GM13976 (cell line): ENCODE data around the gene MINDY4B.

Source experiments
- DNase-seq: peaks from one replicate; pipeline ENCODE4 v3.0.0; 2012; ENCODE audit warnings: low spot score
- in situ Hi-C: fragments of 300-500 bp; cut with MboI; formaldehyde crosslinking; loops from one replicate; pipeline ENCODE4 v1.12.0; 2022; ENCODE audit warnings: low sequenced_read_pairs, mixed read lengths, inconsistent platforms; ENCODE audit not compliant: unreplicated experiment
- TF ChIP-seq, protein P1 (sequence below): IDR thresholded peaks from 2 replicates; pipeline ENCODE4 v1.5.1; 2012; ENCODE audit warnings: borderline replicate concordance, mild to moderate bottlenecking; ENCODE audit not compliant: insufficient read depth; ENCODE audit errors: extremely low read depth, missing control alignments, control extremely low read depth

Gene MINDY4B

DNA sequence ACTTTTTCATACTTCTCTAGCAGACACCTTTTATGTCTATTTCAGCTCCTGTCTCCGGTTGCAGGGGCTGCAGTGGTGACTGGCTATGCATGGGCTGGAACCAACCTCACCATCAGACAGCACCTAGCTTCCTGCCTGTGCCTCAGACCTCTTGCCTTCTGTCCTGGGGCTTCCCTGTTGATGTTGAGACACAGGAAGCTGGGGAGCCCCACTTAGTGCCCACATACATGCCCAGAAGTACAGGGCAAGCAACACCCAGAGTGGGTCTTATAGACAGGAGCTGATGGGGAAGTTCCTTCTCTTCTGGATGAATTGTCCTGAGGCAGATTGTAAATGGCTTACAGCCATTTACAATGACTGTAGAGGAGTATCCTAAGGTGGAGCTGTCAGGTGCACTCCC is 77.0 kb downstream of the MINDY4B start:
- in situ Hi-C loops: no loop called here
- TF ChIP-seq, protein P1, sequence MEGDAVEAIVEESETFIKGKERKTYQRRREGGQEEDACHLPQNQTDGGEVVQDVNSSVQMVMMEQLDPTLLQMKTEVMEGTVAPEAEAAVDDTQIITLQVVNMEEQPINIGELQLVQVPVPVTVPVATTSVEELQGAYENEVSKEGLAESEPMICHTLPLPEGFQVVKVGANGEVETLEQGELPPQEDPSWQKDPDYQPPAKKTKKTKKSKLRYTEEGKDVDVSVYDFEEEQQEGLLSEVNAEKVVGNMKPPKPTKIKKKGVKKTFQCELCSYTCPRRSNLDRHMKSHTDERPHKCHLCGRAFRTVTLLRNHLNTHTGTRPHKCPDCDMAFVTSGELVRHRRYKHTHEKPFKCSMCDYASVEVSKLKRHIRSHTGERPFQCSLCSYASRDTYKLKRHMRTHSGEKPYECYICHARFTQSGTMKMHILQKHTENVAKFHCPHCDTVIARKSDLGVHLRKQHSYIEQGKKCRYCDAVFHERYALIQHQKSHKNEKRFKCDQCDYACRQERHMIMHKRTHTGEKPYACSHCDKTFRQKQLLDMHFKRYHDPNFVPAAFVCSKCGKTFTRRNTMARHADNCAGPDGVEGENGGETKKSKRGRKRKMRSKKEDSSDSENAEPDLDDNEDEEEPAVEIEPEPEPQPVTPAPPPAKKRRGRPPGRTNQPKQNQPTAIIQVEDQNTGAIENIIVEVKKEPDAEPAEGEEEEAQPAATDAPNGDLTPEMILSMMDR: no peak
- no peak for DNase-seq

DNA sequence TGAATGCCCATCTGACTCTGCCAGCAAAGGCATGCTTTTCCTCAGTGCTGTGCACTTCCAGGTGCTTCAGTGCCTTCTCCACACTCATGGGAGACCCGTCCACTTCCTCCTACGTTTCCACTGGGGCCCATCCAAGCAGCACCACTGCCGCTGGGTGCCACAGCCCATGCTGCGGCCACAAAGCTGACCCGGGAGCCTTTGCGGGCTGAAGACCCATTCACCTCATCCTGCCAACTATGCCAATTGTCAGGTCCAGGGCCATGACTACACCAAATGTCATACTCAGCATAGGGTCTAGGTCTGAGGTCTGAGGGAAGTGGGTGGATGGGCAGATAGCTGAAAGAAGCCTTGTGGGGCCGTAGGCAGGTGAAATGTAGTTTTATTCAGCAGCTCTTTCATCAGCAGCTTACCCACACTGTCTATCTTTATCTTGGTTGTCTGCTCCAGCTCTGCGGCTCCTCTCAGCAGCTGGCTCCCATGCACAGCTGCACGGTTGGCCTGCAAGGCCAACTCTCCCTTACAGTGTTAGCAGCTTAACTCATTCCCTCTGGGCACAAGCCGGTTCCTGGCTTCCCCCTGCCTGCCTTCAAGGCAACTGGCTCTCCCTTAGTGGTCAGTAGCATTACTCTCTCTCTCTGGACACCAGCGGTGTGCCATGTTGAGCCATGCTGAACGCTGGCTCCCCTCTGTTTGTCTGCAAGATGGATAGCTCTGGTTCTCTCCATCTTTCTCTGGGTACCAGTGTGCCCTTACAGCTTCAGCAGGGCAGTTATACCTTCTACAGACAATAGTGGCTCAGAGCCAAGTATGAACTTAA is 78.6 kb downstream of the MINDY4B start:
- no peak for DNase-seq
- in situ Hi-C loops: no loop called here
- TF ChIP-seq, protein P1: no peak

DNA sequence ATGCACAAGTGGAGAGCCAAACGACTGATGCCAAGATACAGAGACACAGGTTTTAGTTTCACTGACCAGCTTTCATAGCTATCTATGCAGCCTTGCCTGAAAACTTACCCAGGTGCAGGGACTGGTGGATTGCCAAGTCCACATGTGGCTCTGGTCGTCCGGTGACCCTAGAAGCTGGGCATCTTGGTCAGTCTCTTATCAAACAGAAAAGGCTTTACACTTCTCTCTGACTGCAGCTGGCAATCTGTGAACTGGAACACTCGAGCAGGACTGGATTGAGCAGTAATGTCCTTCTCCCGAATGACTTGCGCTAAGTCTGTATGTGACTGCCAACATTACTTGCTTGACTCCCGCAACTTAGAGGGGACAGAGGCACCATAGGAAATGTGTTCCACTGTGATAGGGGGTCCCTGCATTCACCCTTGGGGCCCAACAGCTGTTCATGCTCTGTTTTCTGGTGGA is 79.3 kb downstream of the MINDY4B start:
- in situ Hi-C loops: no loop called here
- TF ChIP-seq, protein P1: no peak
- DNase-seq: no peak

DNA sequence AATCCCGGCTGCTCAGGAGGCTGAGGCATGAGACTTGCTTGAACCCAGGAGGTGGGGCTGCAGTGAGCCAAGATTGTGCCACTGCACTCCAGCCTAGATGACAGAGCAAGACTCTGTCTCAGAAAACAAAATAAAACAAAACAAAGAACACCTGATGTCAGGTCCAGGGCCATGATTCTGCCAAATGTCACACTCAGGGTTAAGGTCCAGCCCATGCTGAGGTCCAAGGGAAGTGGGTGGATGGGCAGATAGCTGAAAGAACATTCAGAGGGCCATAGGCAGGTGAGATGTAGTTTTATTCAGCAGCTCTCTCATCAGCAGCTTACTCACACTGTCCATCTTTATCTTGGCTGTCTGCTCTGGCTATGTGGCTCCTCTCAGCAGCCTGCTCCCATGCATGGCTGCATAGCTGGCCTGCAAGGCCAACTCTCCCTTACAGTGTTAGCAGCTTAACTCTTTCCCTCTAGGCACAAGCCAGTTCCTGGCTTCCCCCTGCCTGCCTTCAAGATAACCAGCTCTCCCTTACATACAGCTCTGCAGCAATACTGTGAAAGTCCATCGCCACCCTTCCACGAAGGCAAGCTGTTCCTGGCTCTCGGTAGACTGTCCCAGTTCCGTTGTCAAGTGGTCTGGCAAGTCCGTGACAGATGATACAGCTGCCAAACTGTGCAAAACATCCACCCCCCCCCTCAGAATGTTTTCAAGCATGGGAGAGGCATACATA is 79.9 kb downstream of the MINDY4B start:
- DNase-seq: no peak
- TF ChIP-seq, protein P1: no peak
- in situ Hi-C loops: no loop called here

DNA sequence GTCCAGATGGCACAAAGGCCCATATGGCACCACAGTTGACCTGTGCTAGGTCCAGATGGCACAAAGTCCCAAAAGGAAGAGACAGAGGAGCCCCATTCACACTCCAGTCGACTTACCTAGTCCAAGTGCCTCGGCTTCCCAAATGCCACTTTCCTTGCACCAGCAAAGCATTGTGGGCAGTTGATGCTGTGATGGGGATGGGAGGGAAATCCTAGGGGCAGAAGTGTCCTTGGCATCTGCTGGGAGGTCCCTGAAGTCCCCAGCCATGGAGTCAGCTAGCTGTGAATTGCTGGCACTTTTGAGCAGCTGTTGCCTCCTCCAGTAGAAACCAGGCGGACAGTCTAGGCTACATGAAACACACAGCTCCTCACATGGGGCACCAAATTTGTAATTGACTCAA is 82.0 kb downstream of the MINDY4B start:
- TF ChIP-seq, protein P1: no peak
- in situ Hi-C loops: no loop called here
- DNase-seq: no peak

DNA sequence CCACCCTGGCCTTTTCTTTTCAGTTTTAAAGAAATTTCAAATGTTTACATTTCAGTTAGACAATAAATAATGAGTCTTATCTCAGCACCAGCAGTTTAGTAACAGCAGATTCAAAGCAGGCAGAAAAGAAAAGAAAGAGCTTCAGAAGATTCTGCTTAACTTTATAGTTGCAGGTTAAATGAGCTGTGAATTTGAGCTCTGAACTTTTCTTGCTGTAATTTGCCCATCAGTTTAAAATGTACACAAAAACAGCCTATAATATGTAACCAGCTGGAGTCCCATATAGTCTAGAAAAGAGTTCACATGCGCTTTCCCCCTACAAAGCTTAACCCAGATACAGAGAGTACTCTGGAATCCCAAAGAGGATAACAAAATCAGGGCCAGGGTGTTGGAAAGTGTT is 82.6 kb downstream of the MINDY4B start:
- DNase-seq: no peak
- in situ Hi-C loops: no loop called here
- TF ChIP-seq, protein P1: no peak
